Measurements from ENCODE around the gene NR1D2. TPM values are rescaled to one million over a fixed set of nuclear protein-coding genes. Genes with fewer than 3 reads are reported as not detected.

Gene NR1D2
- total and polyA plus RNA-seq, 9 donors = 15.6 to 26.6 (median 20.7) TPM

DNA sequence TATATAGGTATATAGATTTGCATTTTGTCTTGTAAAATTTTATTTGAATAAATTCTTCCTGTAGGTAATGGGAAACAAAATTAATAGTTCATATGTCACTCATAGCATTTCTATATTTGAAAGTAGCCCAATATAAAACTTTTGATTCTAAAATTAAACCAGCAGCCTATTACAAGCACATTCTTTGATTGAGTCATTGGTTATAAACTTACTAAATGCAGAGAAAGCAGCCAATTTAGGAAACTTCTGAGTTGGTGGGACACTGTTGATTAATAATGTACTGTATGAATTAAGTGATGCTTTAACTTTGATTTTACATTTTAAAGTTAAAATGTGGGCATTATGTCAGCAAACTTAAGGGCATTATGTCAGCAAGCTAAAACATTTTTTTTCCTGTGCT is 34.5 kb downstream of the NR1D2 start:
- Histone ChIP-seq H3K36me3 (ENCODE audit: control insufficient read depth, insufficient read depth, low read length) (peaks cover 6% of the 10 kb centered on the region), H3K9me3 (replicated peaks; ENCODE audit: control insufficient read depth, low read depth, low read length) (peaks cover 5% of the 10 kb centered on the region), H3K4me1 (ENCODE audit: control insufficient read depth, insufficient read depth, low read length) (no peaks in the 10 kb centered on the region), H3K27ac (ENCODE audit: low read length) (no peak overlapping the region), H3K4me3 (ENCODE audit: low read length) (no peak overlapping the region), H3K27me3 (ENCODE audit: control insufficient read depth, insufficient read depth, low read length) (no peaks in the 10 kb centered on the region)
- no peak for DNase-seq

DNA sequence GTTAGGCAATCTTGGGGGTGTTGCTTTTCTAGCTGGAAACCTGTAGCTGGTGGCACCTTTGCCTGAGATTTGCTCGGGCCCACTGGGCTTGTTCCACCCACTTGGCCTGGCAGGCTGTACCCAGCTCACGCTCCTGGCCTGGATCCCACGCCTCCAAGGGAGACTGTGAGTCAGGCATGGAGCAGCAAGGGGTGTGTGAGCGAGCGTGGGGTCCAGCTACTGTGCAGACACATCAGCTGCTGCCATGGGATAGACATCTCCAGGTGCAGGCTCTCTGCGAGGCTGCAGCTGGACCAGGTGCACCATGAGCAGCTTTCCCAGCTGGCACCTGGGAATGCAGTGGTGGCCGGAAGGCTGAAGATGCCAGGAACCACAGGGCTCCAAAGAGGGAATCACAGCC is 36.0 kb downstream of the NR1D2 start:
- Histone ChIP-seq H3K36me3 (ENCODE audit: control insufficient read depth, insufficient read depth, low read length) (peaks cover 6% of the 10 kb centered on the region), H3K4me3 (ENCODE audit: low read length) (no peak overlapping the region), H3K27ac (ENCODE audit: low read length) (no peak overlapping the region), H3K4me1 (ENCODE audit: control insufficient read depth, insufficient read depth, low read length) (no peaks in the 10 kb centered on the region), H3K27me3 (ENCODE audit: control insufficient read depth, insufficient read depth, low read length) (no peaks in the 10 kb centered on the region), H3K9me3 (replicated peaks; ENCODE audit: control insufficient read depth, low read depth, low read length) (peaks cover 5% of the 10 kb centered on the region)
- WGBS (ENCODE audit: insufficient coverage) = 82% methylated on average over 7 of the region's 7 CpGs
- no peak for DNase-seq

DNA sequence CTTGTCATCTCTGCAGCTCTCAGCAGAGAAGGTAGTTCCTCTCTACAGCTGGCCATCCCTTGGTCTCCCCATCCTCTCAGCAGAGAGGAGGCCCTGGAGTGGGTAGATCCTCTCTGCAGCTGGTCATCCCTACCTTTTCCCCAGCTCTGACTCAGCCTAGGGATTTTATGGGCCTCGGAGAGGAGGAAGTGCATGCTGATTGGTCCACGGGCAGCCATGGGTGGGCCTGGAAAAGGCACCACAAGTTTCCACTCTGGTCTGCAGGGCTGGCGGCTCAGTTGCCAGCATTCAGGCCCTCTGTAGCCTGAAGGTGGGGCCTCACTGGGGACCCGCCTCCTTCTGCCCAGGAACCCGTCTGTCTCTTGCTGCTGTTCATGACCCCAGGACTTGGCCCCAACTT is 36.9 kb downstream of the NR1D2 start:
- Histone ChIP-seq H3K27ac (ENCODE audit: low read length) (no peak overlapping the region), H3K4me3 (ENCODE audit: low read length) (no peak overlapping the region), H3K9me3 (replicated peaks; ENCODE audit: control insufficient read depth, low read depth, low read length) (peaks cover 3% of the 10 kb centered on the region), H3K27me3 (ENCODE audit: control insufficient read depth, insufficient read depth, low read length) (no peaks in the 10 kb centered on the region), H3K4me1 (ENCODE audit: control insufficient read depth, insufficient read depth, low read length) (no peaks in the 10 kb centered on the region), H3K36me3 (ENCODE audit: control insufficient read depth, insufficient read depth, low read length) (peaks cover 2% of the 10 kb centered on the region)
- DNase-seq = no peak
- 95% methylated on average over 4 of the region's 5 CpGs for WGBS (ENCODE audit: insufficient coverage)

GRCh38 chr3:23984934-23985333 is 39.8 kb downstream of the NR1D2 start:
- Histone ChIP-seq H3K9me3 (replicated peaks; ENCODE audit: control insufficient read depth, low read depth, low read length) (peaks cover 3% of the 10 kb centered on the region), H3K27ac (ENCODE audit: low read length) (no peak overlapping the region), H3K27me3 (ENCODE audit: control insufficient read depth, insufficient read depth, low read length) (no peaks in the 10 kb centered on the region), H3K4me3 (ENCODE audit: low read length) (no peak overlapping the region), H3K4me1 (ENCODE audit: control insufficient read depth, insufficient read depth, low read length) (no peaks in the 10 kb centered on the region), H3K36me3 (ENCODE audit: control insufficient read depth, insufficient read depth, low read length) (peaks cover 2% of the 10 kb centered on the region)
- DNase-seq = no peak
- WGBS (ENCODE audit: insufficient coverage) = 80% methylated on average over 1 of the region's 3 CpGs

DNA sequence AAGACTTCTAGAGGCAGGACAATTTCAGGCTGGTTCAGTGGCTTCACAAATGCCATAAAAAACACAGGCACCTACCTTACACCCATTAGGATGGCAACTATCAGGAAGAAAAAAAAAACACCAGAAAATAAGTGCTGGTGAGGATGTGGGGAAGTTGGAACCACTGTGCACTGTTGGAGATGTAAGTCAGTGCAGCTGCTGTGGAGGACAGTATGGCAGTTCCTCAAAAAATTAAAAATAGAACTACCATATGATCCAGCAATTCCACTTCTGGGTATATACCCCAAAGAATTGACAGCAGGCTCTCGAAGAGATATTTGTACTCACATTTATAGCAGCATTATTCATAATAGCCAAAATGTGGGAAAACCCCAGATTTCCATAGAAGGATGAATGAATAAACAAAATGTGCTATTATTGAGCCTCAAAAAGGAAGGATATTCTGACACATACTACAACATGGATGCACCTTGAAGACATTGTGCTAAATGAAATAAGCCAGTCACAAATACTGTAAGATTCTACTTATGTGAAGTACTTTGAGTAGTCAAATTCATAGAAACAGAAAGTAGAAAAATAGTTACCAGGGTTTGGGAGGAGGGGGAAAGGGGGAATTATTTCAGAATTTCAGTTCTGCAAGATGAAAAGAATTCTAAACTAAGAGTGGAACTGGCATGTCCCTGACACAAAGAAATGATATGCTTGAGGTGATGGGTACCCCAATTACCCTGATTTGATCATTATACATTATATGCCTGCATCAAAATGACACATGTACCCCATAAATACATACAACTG is 40.9 kb downstream of the NR1D2 start:
- peaks cover 2% of the 10 kb centered on the region for H3K36me3 ChIP-seq (ENCODE audit: control insufficient read depth, insufficient read depth, low read length)
- H3K27ac ChIP-seq (ENCODE audit: low read length) = no peak overlapping the region
- no peak for DNase-seq
- H3K4me3 ChIP-seq (ENCODE audit: low read length) = no peak overlapping the region
- peaks cover 3% of the 10 kb centered on the region for H3K9me3 ChIP-seq (replicated peaks; ENCODE audit: control insufficient read depth, low read depth, low read length)
- H3K4me1 ChIP-seq (ENCODE audit: control insufficient read depth, insufficient read depth, low read length) = no peaks in the 10 kb centered on the region
- WGBS (ENCODE audit: insufficient coverage) = no CpG with 5 or more reads among the region's 1 CpG
- H3K27me3 ChIP-seq (ENCODE audit: control insufficient read depth, insufficient read depth, low read length) = no peaks in the 10 kb centered on the region

- H3K4me1 ChIP-seq (ENCODE audit: control insufficient read depth, insufficient read depth, low read length) = peaks cover 10% of the 10 kb centered on the region
- DNase-seq = no peak
- no peak overlapping the region for H3K27ac ChIP-seq (ENCODE audit: low read length)
- H3K36me3 ChIP-seq (ENCODE audit: control insufficient read depth, insufficient read depth, low read length) = no peaks in the 10 kb centered on the region
- no peaks in the 10 kb centered on the region for H3K9me3 ChIP-seq (replicated peaks; ENCODE audit: control insufficient read depth, low read depth, low read length)
- H3K4me3 ChIP-seq (ENCODE audit: low read length) = no peak overlapping the region
- 42% methylated on average over 2 of the region's 8 CpGs for WGBS (ENCODE audit: insufficient coverage)
- no peaks in the 10 kb centered on the region for H3K27me3 ChIP-seq (ENCODE audit: control insufficient read depth, insufficient read depth, low read length)
Observed at GRCh38 chr3:23987356-23987755, 42.3 kb downstream of the NR1D2 start.

DNA sequence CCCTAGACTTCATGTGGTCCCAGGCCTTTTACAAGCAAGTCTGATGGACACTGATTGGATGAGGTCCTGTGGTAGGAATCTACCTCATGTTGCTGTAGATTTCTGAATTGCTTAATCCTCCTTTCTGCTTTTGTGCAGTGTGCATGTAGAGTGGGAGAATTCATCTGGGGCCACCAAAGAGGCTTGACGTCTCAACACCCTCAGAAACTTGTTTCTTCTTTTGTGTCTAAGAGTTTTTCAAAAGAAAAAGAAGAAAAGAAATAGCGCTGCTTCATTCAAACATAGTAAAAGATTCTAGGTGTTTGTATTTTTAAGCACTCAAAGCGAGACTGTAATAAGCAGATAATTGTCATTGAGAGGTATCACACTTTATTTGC is 46.2 kb downstream of the NR1D2 start:
- no CpG with 5 or more reads among the region's 3 CpGs for WGBS (ENCODE audit: insufficient coverage)

DNA sequence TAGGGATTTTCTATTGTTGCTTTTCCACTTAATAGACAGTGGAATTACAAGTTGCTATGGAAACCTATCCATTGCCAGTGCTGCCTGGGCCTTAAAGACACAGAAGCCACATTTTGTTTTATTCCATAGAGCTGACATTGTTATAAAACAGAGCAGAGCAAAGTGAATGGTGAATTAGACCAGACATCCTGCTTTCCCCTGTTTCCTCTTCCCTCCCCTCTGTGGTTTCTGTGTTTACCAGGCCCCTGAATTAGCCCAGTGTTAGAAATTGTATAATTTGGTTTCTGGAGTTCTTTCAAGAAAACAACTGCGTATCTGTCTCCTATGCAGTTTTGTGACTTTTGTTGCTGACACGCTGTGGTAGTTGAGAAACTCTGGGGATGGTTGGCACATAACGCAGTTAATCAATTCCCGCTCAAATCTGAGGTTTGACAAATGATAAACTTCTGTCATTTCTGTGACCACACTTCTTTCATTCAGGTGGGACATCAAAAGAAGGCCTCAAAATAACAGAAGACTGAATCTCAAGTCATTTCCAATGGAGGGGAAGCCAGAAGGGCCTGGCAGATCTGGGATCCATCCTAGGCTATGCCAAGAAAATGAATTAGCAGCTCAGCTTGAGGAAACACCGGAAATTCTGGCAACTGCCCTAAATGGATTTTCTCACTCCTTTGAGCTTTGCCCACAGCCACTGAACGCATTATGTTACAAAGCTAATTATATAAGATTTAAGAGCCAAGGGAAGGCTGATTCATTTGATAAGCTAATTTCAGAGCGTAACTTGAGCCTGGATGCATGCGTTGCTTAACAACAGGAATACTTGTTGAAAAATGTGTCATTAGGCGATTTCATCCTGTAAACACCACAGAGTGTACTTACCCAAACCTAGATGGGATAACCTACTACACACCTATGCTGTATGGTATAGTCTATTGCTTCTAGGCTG is 46.9 kb downstream of the NR1D2 start:
- DNase-seq = peak; percentile 64
- H3K4me3 ChIP-seq (ENCODE audit: low read length) = no peak overlapping the region
- H3K9me3 ChIP-seq (replicated peaks; ENCODE audit: control insufficient read depth, low read depth, low read length) = no peaks in the 10 kb centered on the region
- H3K36me3 ChIP-seq (ENCODE audit: control insufficient read depth, insufficient read depth, low read length) = no peaks in the 10 kb centered on the region
- H3K4me1 ChIP-seq (ENCODE audit: control insufficient read depth, insufficient read depth, low read length) = peaks cover 23% of the 10 kb centered on the region
- WGBS (ENCODE audit: insufficient coverage) = 43% methylated on average over 2 of the region's 9 CpGs
- H3K27ac ChIP-seq (ENCODE audit: low read length) = no peak overlapping the region
- no peaks in the 10 kb centered on the region for H3K27me3 ChIP-seq (ENCODE audit: control insufficient read depth, insufficient read depth, low read length)

More for the DNA sequence above, 46.2 kb downstream of the NR1D2 start:
- no peaks in the 10 kb centered on the region for H3K36me3 ChIP-seq (ENCODE audit: control insufficient read depth, insufficient read depth, low read length)
- H3K4me3 ChIP-seq (ENCODE audit: low read length) = no peak overlapping the region
- no peaks in the 10 kb centered on the region for H3K27me3 ChIP-seq (ENCODE audit: control insufficient read depth, insufficient read depth, low read length)
- no peak for DNase-seq
- no peak overlapping the region for H3K27ac ChIP-seq (ENCODE audit: low read length)
- no peaks in the 10 kb centered on the region for H3K9me3 ChIP-seq (replicated peaks; ENCODE audit: control insufficient read depth, low read depth, low read length)
- peaks cover 23% of the 10 kb centered on the region for H3K4me1 ChIP-seq (ENCODE audit: control insufficient read depth, insufficient read depth, low read length)

GRCh38 chr3:23993556-23994243 is 48.6 kb downstream of the NR1D2 start:
- Histone ChIP-seq H3K9me3 (replicated peaks; ENCODE audit: control insufficient read depth, low read depth, low read length) (no peaks in the 10 kb centered on the region), H3K4me3 (ENCODE audit: low read length) (no peak overlapping the region), H3K27me3 (ENCODE audit: control insufficient read depth, insufficient read depth, low read length) (no peaks in the 10 kb centered on the region), H3K4me1 (ENCODE audit: control insufficient read depth, insufficient read depth, low read length) (peaks cover 23% of the 10 kb centered on the region), H3K27ac (ENCODE audit: low read length) (no peak overlapping the region), H3K36me3 (ENCODE audit: control insufficient read depth, insufficient read depth, low read length) (no peaks in the 10 kb centered on the region)
- no peak for DNase-seq
- WGBS (ENCODE audit: insufficient coverage) = 59% methylated on average over 4 of the region's 5 CpGs

- H3K36me3 ChIP-seq (ENCODE audit: control insufficient read depth, insufficient read depth, low read length) = no peaks in the 10 kb centered on the region
- H3K27ac ChIP-seq (ENCODE audit: low read length) = no peak overlapping the region
- no peaks in the 10 kb centered on the region for H3K9me3 ChIP-seq (replicated peaks; ENCODE audit: control insufficient read depth, low read depth, low read length)
- peaks cover 23% of the 10 kb centered on the region for H3K4me1 ChIP-seq (ENCODE audit: control insufficient read depth, insufficient read depth, low read length)
- WGBS (ENCODE audit: insufficient coverage) = 8% methylated on average over 1 of the region's 4 CpGs
- DNase-seq = peak; percentile 60
- no peak overlapping the region for H3K4me3 ChIP-seq (ENCODE audit: low read length)
- no peaks in the 10 kb centered on the region for H3K27me3 ChIP-seq (ENCODE audit: control insufficient read depth, insufficient read depth, low read length)
Observed at GRCh38 chr3:23994244-23994569, 49.1 kb downstream of the NR1D2 start.
